ENCODE data around the gene ZNF79. TPM values are rescaled to one million over a fixed set of nuclear protein-coding genes. Genes with fewer than 3 reads are reported as not detected.

ZNF79 gene
- 0.50 and 2.4 TPM in 2 replicates for polyA plus RNA-seq

DNA sequence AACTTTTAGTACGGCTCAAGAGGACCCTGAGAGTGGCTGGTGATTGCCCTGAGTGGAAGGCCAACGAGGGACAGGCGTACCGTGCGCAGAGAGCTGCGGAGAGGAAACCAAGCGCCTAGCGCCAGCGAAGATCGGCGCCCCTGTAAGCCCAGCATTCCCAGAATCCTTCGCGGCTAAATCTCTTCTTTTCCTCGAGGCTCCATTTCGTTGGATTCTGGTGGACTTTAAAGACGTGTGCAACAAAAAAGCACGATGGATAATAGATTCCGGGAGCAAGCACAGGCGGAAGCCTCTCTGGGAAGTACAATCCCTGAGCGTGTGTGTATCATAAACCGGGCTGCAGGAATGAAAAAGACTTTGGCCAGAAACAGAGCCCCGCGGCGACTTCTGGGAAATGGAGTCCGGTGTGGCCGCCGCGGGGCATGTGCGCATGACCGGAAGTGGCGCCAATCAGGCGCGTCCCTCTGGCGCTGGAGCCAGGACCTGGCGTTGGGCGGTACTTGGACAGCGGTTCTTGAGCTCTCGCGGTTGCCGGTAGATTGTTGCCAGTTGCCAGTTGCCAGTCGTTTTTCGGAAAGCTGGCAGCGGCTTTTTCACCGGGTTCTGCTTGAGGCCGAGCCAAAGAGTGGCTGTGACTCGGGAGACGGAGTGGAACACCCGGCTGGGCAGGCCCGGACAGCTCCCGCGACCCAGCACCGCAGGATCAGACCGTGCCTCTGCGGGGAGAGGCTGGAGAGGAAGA is at the start of gene ZNF79:
Gene ZNF79, plus strand, starts transcription at position 449 of the 742 bp plus-strand sequence. CDS start 406 bp downstream, outside the sequence.

GRCh38 chr9:127396808-127397645 is 27.2 kb upstream of the ZNF79 start, which contains the start of gene SLC2A8:
SLC2A8 (plus strand) TSS chr9:127397169; CDS start chr9:127397231, 62 bp downstream.

DNA sequence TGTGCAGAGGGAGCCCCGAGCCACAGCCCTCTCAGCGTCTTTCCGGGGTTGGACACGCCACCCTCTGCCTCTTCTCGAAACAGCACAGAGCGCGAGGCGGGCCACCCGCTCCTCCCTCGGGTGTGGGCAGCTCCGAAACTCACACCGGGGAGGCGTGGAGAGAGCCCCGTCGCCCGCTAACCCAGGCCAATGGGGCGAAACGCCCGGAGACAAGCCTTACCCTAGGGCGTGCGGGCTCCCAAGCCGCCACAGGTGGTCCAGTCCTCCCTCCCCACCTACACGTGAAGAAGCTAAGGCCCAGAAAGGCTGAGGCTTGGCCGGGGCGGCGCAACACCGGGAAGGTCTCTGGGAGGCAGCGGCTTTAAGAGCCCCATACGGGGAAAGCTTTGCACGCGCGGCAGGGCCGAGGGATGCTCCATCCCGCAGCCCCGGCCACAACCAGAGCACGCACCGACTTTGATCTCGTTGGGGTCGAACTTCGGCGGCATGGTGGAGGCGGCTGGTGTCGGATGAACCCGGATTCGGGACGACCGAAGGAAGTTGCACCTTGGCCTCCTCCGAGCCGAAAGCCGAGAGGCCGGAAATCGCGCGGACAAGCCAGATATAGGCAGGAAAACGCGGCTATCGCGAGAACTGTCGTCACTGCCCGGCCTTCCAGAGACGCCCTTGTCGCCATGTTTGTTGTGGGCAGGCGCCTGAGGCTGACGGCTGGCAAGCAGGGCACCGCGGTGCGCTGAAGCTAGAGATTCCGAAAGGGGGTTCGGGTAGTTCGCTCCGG is 26.8 kb downstream of the ZNF79 start, which contains the start of the genes LRSAM1 and RPL12:
Gene LRSAM1, plus strand, starts transcription at position 681 of the 778 bp plus-strand sequence. CDS start 3,018 bp downstream, outside the sequence.
Gene RPL12, minus strand, starts transcription at position 577 of the 778 bp plus-strand sequence. Its CDS starts 89 bp downstream, at position 488.

Other genes with a start within 250 kb of the ZNF79 start
- gene GARNL3, start 159.6 kb upstream of the ZNF79 start, polyA plus RNA-seq, result 150 and 157 TPM in 2 replicates
- gene SLC2A8, start 27.2 kb upstream of the ZNF79 start, polyA plus RNA-seq, result 21.9 and 31.2 TPM in 2 replicates
- gene RPL12, start 27.0 kb downstream of the ZNF79 start, polyA plus RNA-seq, result 228 and 230 TPM in 2 replicates
- 2.0 and 3.2 TPM in 2 replicates for gene LRSAM1, start 27.1 kb downstream of the ZNF79 start, polyA plus RNA-seq
- 125 and 169 TPM in 2 replicates for gene STXBP1, start 187.9 kb downstream of the ZNF79 start, polyA plus RNA-seq

Measured in Purkinje cell (primary cell).